DMS153 treated with DMSO at 0.1 percent for 48 hours (cell line): ENCODE measurements around the gene CEP70.

Source experiments
- DNase-seq: peaks from one replicate; lab custom pipeline; 2025; ENCODE audit not compliant: unreplicated experiment; lab: John Stamatoyannopoulos, UW

The CEP70 gene

GRCh38 chr3:138472141-138472825 is 121.8 kb downstream of the CEP70 start:
- no peak for DNase-seq

GRCh38 chr3:138471481-138471880 is 122.6 kb downstream of the CEP70 start:
- DNase-seq: no peak

- DNase-seq: no peak
Measured at GRCh38 chr3:138470687-138471086, 123.4 kb downstream of the CEP70 start.

- no peak for DNase-seq
Measured at GRCh38 chr3:138469874-138470273, 124.2 kb downstream of the CEP70 start.

- no peak for DNase-seq
Measured at GRCh38 chr3:138468886-138469285, 125.2 kb downstream of the CEP70 start.

- DNase-seq: no peak
Measured at GRCh38 chr3:138468451-138468850, 125.6 kb downstream of the CEP70 start.

GRCh38 chr3:138467931-138468330 is 126.1 kb downstream of the CEP70 start:
- DNase-seq: no peak

- DNase-seq: no peak
Measured at GRCh38 chr3:138465925-138466324, 128.1 kb downstream of the CEP70 start.

GRCh38 chr3:138465451-138465850 is 128.6 kb downstream of the CEP70 start:
- no peak for DNase-seq

- no peak for DNase-seq
Measured at GRCh38 chr3:138464491-138464860, 129.6 kb downstream of the CEP70 start.

- no peak for DNase-seq
Measured at GRCh38 chr3:138463724-138464490, 130.2 kb downstream of the CEP70 start.

GRCh38 chr3:138461896-138462295 is 132.2 kb downstream of the CEP70 start:
- no peak for DNase-seq

- no peak for DNase-seq
Measured at GRCh38 chr3:138461246-138461645, 132.8 kb downstream of the CEP70 start.

GRCh38 chr3:138460536-138461205 is 133.4 kb downstream of the CEP70 start:
- DNase-seq: no peak

GRCh38 chr3:138459619-138460535 is 134.2 kb downstream of the CEP70 start:
- no peak for DNase-seq

- no peak for DNase-seq
Measured at GRCh38 chr3:138458774-138459499, 135.1 kb downstream of the CEP70 start.

GRCh38 chr3:138457863-138458735 is 136.0 kb downstream of the CEP70 start:
- no peak for DNase-seq

- no peak for DNase-seq
Measured at GRCh38 chr3:138456961-138457862, 136.8 kb downstream of the CEP70 start.
